ENCODE results near the gene NRXN3.

NRXN3 gene

GRCh38 chr14:78705989-78706388 is 535.8 kb downstream of the NRXN3 start:
- no peaks in the 10 kb centered on the region for H3K27me3 ChIP-seq (ENCODE audit: low read length)
- no peak overlapping the region for H3K4me2 ChIP-seq (ENCODE audit: low read depth, low read length, poor library complexity, severe bottlenecking)
- no peaks in the 10 kb centered on the region for H3K9me2 ChIP-seq (replicated peaks; ENCODE audit: insufficient read depth, low read length)
- H3K36me3 ChIP-seq (ENCODE audit: low read length), result no peaks in the 10 kb centered on the region
- H3K4me3 ChIP-seq (ENCODE audit: insufficient read depth, low read length, poor library complexity, severe bottlenecking), result no peak overlapping the region
- TF ChIP-seq EZH2phosphoT487 (conservative IDR thresholded peaks at IDR 0.05; ENCODE audit: low read length), result no peak
- TF ChIP-seq CTCF (IDR thresholded peaks at IDR 0.05; ENCODE audit: insufficient read depth, low read length, poor library complexity, severe bottlenecking), result no peak
- H4K20me1 ChIP-seq (ENCODE audit: low read depth, low read length), result no peaks in the 10 kb centered on the region
- H3K27ac ChIP-seq (ENCODE audit: low read depth, low read length), result no peak overlapping the region
- H3K9ac ChIP-seq (ENCODE audit: low read length), result no peak overlapping the region
- no peak overlapping the region for H2AFZ ChIP-seq (ENCODE audit: low read depth, low read length, severe bottlenecking)
- H3K9me3 ChIP-seq (ENCODE audit: insufficient read depth, low read length), result no peaks in the 10 kb centered on the region
- H3F3A ChIP-seq (ENCODE audit: insufficient read depth), result no peaks in the 10 kb centered on the region
- no peaks in the 10 kb centered on the region for H3K79me2 ChIP-seq (ENCODE audit: insufficient read depth, low read length)

GRCh38 chr14:78709795-78710557 is 539.8 kb downstream of the NRXN3 start:
- TF ChIP-seq EZH2phosphoT487 (conservative IDR thresholded peaks at IDR 0.05; ENCODE audit: low read length) (no peak), CTCF (IDR thresholded peaks at IDR 0.05; ENCODE audit: insufficient read depth, low read length, poor library complexity, severe bottlenecking) (no peak)
- Histone ChIP-seq H3K79me2 (ENCODE audit: insufficient read depth, low read length) (no peaks in the 10 kb centered on the region), H3K27ac (ENCODE audit: low read depth, low read length) (no peak overlapping the region)

GRCh38 chr14:78710963-78711362 is 540.8 kb downstream of the NRXN3 start:
- no peaks in the 10 kb centered on the region for H4K20me1 ChIP-seq (ENCODE audit: low read depth, low read length)
- H3K4me3 ChIP-seq (ENCODE audit: insufficient read depth, low read length, poor library complexity, severe bottlenecking), result no peak overlapping the region
- H3K27me3 ChIP-seq (ENCODE audit: low read length), result no peaks in the 10 kb centered on the region
- H3K9me2 ChIP-seq (replicated peaks; ENCODE audit: insufficient read depth, low read length), result no peaks in the 10 kb centered on the region
- no peaks in the 10 kb centered on the region for H3F3A ChIP-seq (ENCODE audit: insufficient read depth)
- no peaks in the 10 kb centered on the region for H3K9me3 ChIP-seq (ENCODE audit: insufficient read depth, low read length)
- no peak overlapping the region for H3K4me2 ChIP-seq (ENCODE audit: low read depth, low read length, poor library complexity, severe bottlenecking)
- no peak overlapping the region for H3K27ac ChIP-seq (ENCODE audit: low read depth, low read length)
- no peak overlapping the region for H2AFZ ChIP-seq (ENCODE audit: low read depth, low read length, severe bottlenecking)
- H3K79me2 ChIP-seq (ENCODE audit: insufficient read depth, low read length), result no peaks in the 10 kb centered on the region
- H3K36me3 ChIP-seq (ENCODE audit: low read length), result no peaks in the 10 kb centered on the region
- TF ChIP-seq CTCF (IDR thresholded peaks at IDR 0.05; ENCODE audit: insufficient read depth, low read length, poor library complexity, severe bottlenecking), result no peak
- TF ChIP-seq EZH2phosphoT487 (conservative IDR thresholded peaks at IDR 0.05; ENCODE audit: low read length), result no peak
- no peak overlapping the region for H3K9ac ChIP-seq (ENCODE audit: low read length)

More at GRCh38 chr14:78709795-78710557, 539.8 kb downstream of the NRXN3 start:
- Histone ChIP-seq H3K4me2 (ENCODE audit: low read depth, low read length, poor library complexity, severe bottlenecking) (no peak overlapping the region), H3K9me3 (ENCODE audit: insufficient read depth, low read length) (no peaks in the 10 kb centered on the region), H3K36me3 (ENCODE audit: low read length) (no peaks in the 10 kb centered on the region), H3K27me3 (ENCODE audit: low read length) (no peaks in the 10 kb centered on the region), H3K9me2 (replicated peaks; ENCODE audit: insufficient read depth, low read length) (no peaks in the 10 kb centered on the region), H4K20me1 (ENCODE audit: low read depth, low read length) (no peaks in the 10 kb centered on the region), H3K4me3 (ENCODE audit: insufficient read depth, low read length, poor library complexity, severe bottlenecking) (no peak overlapping the region), H2AFZ (ENCODE audit: low read depth, low read length, severe bottlenecking) (no peak overlapping the region), H3F3A (ENCODE audit: insufficient read depth) (no peaks in the 10 kb centered on the region), H3K9ac (ENCODE audit: low read length) (no peak overlapping the region)
